ENCODE results near the gene CTR9.

GRCh38 chr11:10809373-10810160 is 58.5 kb downstream of the CTR9 start:
- TF ChIP-seq CTCF (IDR thresholded peaks at IDR 0.05; ENCODE audit: low read depth, low read length, missing input control) (no peak), RAD21 (IDR thresholded peaks at IDR 0.05) (no peak)

All from liver (tissue), 3 donors.